IPS-NIHi7 (cell line): ENCODE data around the gene RMI2.
A peak's percentile ranks its signal among the peaks of the same experiment; 100 is the strongest.

Source experiments
- DNase-seq: peaks from one replicate; pipeline ENCODE4 v3.0.0; 2012; ENCODE audit warnings: mixed read lengths; ENCODE audit errors: extremely low spot score

Gene RMI2

DNA sequence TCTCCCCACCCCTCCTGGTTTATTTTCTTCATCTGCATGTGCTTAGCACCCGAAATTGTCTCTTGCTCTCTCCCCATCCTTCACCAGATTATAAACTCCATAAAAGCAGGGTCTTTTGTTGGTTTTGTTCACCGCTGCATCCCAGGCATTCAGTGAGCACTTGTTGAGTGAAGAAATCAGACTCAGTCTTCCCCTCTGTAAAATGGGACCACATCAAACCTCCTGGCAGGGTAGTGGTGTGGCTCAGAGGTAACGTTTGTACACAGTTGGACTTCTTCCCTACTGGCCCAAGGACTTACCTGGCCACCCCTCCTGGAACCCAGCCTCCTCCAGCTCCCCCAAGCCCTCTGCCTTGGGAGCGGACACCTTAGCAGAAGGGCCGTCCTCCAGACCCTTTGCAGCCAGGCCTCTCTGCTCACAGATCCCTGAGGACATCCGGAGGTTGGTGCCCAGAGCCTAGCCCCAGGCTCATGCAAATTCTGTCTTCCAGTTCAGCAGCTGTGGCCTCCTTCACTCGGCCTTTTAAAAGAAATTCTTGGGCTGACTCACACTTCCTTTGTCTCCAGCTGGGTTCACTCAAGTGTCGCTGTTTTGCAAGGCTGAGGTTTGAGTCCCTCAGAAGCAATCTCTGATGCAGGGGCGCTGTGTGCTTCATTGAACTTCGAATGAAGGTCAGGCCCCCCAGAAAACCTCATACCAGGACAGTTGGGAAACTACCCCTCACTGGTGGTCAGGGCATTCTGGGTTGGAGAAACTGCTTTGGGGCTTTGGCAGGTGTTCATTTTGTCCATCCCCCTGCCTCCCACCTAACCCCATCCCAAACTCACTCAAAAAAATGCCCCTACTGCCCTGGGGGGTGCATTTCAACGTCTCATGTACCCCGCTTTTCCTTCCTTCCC lies 16.8 kb upstream of the RMI2 start:
- DNase-seq = peak; percentile 88

GRCh38 chr16:11329071-11329491 lies 16.2 kb upstream of the RMI2 start:
- DNase-seq = peak; percentile 71

DNA sequence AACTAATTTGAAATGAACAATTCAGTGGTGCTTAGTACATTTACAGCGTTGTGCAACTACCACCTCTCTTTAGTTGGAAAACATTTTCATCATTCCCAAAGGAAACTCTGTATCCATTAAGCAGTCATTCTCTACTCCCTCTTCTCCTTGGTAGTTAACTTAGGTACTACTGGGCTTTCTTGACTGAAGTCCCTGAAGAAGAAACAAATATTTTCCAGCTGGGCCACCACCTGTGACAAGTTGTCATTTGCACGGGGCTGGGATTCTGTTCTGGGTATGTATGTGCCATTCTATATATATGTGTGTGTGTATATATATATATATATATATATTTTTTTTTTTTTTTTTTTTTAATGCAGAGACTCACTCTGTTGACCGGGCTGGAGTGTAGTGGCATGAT lies 15.4 kb upstream of the RMI2 start:
- no peak for DNase-seq

DNA sequence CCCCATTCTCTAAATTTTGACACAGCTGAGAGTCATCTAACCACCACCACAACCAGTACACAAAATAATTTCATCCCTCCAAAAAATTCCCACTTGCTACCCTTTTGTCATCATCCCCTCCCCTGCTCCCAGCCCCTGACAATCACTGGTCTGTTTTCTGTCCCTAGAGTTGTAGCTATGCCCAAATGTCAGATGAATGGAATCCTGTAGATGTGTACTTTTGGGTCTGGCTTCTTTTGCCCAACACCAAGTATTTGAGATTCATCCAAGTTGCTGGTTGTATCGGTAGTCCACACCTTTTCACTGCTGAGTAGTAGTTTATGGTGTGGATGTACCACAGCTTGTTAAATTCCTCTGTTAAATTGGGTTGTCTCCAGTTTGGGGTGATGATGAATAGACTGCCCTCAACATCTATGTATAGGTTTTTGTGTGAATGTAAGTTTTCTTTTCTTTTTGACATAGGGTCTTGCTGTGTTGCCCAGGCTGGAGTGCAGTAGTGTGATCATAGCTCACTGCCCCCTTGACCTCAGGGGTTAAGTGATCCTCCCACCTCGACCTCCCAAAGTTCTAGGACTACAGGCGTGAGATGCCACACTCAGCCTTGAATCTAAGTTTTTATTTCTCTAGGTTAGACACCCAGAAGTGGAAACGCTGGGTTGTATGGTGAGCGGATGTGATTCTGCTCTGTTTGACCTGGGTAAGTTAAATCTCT lies 14.6 kb upstream of the RMI2 start:
- no peak for DNase-seq

GRCh38 chr16:11331967-11332366 lies 13.3 kb upstream of the RMI2 start:
- DNase-seq = no peak

DNA sequence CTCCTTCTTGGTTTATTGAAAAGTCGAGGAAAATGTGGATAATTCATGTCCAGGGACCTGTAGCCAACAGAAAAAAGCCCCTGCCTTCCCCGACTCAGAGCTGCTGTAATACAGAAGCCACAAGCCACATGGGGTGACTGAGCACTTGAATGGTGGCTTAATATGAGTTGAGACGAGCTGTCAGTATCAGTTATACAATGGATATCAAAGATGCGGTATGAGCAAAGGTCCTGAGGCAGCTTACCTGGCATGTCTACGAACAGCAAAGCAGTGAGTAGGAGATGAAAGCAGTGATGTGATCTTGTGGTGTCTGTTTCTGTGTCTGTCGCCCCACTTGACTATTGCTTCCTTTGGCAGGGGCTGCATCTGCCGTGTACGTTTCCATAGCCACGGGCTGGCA lies 12.2 kb upstream of the RMI2 start:
- DNase-seq = no peak

DNA sequence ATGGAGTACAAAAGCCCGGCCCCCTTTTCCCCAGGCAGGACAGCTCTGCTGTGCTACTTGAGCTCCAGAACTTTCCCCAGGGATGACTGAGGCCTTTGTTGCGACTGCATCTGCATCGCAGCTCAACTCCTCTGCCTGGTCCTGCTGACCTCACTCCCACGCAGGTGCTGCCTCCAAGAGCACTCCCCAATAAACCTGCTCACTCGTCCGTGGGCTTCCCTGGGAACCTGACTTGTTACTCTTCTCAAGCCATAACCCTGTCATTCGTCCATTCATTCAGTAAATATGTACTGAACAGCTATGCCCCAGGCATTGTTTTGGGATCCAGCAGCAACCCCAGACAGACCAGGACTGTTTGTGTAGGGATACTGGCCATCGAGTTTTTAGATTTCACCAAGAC lies 11.6 kb upstream of the RMI2 start:
- no peak for DNase-seq

DNA sequence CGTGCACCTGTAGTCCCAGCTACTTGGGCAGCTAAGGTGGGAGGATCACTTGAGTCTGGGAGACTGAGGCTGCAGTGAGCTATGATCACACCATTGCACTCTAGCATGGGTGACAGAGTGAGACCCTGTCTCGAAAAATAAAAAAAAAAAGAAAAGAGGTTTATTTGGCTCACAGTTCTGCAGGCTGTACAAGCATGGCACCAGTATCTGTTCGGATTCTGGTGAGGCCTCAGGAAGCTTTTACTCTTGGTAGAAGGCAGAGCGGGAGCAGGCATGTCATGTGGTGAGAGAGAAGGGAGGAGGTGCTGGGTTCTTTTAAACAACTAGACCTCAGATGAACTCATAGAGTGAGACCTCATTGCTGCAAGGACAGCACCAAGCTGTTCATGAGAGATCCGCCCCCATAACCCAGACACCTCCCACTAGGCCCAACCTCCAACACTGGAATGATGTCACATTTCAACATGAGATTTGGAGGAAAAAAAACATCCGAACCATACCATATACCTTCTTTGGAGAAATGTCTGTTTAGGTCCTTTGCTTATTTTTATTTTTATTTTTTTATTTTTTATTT lies 10.3 kb upstream of the RMI2 start:
- no peak for DNase-seq

DNA sequence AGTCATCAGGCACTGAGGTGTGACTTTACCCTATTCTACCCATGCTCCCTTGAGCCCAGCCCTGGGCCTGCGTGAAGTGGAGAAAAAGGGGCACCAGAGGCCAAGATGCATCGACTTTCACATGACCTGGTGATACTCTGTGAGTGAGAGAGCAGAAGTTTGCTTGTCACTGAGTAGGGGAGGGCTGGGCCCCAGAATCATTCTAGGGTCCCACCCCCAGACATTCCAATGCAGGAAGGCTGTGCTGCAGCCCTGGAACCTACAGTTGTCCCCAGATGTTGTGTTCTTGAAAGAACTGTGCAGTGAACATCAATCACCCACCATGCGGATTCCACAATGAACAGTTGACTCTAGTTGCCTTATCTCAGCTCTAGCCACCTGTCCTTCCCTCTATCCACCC lies 6.2 kb upstream of the RMI2 start:
- DNase-seq = no peak

- DNase-seq = no peak
Observed at GRCh38 chr16:11340710-11341109, 4.5 kb upstream of the RMI2 start.

DNA sequence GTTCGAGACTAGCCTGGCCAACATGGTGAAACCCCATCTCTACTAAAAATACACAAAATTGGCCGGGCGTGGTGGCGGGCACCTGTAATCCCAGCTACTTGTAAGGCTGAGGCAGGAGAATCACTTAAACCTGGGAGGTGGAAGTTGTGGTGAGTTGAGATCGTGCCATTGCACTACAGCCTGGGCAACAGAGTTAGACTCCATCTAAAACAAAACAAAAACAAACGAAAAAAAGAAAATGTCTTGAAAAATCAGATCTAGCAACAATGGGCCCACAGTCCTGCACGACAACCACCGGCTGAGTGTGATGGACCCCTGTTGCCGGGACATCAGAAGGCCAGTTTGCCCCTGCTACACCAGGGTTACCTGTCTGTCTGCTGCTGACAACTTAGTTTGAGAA lies 3.9 kb upstream of the RMI2 start:
- no peak for DNase-seq

DNA sequence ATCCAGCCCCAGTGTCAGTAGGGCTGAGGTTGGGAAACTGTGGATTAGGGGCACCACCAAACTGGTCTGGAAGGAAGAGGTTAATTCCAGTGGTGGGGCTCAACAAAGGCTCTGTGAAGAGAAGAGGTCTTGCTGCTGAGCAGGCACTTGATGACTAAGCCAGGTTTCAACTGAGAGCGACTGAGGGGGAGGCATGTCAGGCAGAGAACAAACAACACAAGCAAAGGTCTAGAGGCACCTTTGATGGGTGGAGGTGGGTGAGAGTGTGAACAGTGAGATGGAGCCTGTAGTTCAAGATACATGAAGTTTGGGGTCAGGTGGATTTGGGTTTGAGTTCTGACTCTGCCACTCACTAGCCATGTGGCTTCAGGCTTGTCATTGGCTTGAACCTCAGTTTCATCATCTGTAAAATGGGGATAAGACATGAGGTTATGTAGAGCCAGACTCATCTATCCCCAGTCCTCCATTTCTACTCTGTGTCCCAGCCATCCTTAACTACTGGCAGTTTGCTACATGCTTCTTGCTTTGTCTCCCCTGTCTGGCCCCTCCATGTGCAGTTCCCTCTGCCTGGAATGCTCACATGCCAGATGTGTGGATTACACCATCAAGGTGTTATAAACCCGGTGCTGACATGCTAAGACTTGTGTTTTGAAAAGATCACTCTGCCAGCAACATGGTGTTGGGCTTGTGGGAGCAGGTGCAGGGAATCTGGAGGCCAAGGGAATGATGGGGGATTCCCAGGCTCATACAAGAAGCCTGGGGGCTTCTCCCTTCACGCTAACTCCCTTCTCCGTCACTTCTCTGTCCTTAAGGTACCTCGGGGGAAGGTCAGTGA lies 3.0 kb upstream of the RMI2 start:
- DNase-seq = no peak

DNA sequence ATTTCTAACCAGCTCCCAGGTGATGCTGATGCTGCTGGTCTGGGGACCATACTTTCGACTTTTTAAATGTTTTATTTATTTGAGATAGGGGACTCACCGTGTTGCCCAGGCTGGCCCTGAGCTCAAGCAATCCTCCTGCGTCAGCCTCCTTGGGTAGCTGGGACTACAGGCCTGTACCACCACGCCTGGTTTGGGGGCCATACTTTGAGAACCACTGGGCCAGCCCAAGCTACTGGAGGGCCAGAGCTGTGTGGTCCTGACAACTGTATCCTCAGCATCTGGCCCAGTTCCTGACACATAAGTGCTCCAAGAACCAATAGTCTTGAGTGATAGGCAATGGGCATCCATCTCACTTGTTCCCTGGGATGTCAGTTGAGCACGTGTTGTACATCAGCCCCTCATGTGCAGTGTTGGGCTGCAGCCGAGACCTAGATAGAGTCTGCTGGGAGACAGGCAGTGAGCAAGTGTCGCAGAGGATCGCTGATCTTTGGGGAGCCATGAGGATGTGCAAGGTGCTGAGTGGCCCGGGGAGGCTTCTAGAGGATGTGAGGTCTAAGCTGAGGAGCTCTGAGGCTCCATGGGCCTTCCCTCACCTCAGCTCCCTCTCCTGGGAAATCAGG lies 1.6 kb downstream of the RMI2 start:
- DNase-seq = no peak

DNA sequence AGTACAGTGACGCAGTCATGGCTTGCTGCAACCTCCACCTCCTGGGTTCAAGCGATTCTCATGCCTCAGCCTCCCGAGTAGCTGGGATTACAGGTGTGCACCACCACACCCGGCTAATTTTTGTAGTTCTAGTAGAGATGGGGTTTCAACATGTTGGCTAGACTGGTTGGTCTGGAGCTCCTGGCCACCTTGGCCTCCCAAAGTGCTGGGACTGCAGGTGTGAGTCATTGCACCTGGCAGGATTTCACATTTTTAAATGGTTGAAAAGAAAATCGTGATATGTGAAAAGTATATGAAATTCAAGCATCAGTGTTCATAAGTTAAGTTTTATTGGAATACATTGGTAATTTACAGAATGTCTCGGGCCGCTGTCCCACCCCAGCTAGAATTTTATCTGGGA lies 2.6 kb downstream of the RMI2 start:
- DNase-seq = no peak

GRCh38 chr16:11348737-11349598 lies 3.7 kb downstream of the RMI2 start:
- DNase-seq = no peak

GRCh38 chr16:11349599-11350276 lies 4.5 kb downstream of the RMI2 start:
- DNase-seq = no peak

- no peak for DNase-seq
Observed at GRCh38 chr16:11350519-11350918, 5.3 kb downstream of the RMI2 start.

DNA sequence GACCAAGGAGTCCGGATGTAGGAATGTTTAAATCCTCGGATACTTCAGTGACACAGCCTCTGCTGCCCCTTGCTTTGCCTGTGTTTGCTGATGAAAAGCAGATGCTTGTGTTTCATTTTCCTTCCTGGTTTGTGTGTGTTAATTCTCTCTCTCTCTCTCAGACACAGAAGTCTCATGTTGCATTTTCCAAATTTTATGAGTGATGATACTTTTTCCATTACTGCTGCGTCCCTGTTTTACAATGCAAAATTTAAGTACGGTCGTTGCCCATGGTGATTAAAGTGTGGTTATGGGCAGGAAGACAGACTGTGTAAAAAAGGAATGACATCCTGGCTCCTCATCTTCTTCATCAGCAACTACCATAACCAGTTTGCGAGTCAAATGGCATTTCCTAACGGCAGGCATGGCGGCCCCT lies 5.7 kb downstream of the RMI2 start:
- DNase-seq = no peak

DNA sequence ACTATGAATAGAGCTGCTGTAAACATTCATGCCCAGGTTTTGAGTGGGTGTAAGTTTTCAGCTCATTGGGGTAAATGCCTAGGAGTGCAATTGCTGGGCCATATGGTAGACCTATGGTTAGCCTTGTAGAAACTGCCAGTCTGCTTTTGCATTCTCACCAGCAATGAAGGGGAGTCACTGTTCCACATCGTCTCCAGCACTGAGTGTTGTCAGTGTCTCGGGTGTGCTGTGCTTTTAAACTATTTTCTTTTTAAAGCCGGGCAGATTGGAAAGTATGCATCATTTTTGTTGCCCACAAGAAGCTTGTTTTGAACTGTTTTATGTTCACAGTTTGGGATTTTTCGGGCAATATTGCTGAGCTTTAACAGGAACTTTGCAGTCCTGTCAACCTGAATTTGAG lies 7.9 kb downstream of the RMI2 start:
- DNase-seq = no peak

DNA sequence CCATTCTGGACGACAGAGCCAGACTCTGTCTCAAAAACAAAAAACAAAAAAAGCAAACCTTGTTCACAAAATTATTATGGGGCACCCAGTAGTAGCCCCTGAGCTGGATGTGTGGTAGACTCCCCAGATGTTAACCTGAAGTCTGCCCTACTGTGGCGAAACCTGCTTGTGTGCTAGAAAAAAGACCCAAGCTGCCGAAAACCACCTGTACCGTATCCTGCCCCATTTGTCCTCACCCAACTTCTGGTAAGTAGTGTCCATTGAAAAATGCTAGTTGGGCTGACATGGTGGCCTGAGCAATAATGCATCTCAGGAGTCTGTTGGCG lies 9.1 kb downstream of the RMI2 start:
- no peak for DNase-seq
